Neutrophil (primary cell): ENCODE measurements around the gene FN3K.
A peak's percentile ranks its signal among the peaks of the same experiment; 100 is the strongest.

Experiments
- H3K27ac ChIP-seq: fragments of 200-600 bp; sonication (generic); 2 replicates; pipeline ENCODE4 v1.5.1; 2016; ENCODE audit warnings: mild to moderate bottlenecking, moderate library complexity
- H3K27me3 ChIP-seq: fragments of 200-600 bp; sonication (generic); 2 replicates; pipeline ENCODE4 v1.6.0; 2016; ENCODE audit warnings: mild to moderate bottlenecking
- H3K36me3 ChIP-seq: fragments of 200-600 bp; sonication (generic); 2 replicates; pipeline ENCODE4 v1.5.1; 2017
- H3K4me1 ChIP-seq, 2 experiments: fragments of 200-600 bp in 1 of 2; sonication (generic) in 1 of 2; 1 replicate in 1 of 2; 2 replicates in 1 of 2; pipeline versions ENCODE4 v1.5.1 to v1.6.1; 2013 to 2016; ENCODE audit warnings: low read depth in 1 of 2, low read length in 1 of 2, mild to moderate bottlenecking in 1 of 2, moderate library complexity in 1 of 2; ENCODE audit not compliant: control insufficient read depth in 1 of 2, insufficient read depth in 1 of 2
- H3K4me3 ChIP-seq, 2 experiments: fragments of 200-600 bp in 1 of 2; sonication (generic) in 1 of 2; 1 replicate in 1 of 2; 2 replicates in 1 of 2; pipeline ENCODE4 v1.5.1; 2013 to 2016; ENCODE audit warnings: low read depth in 1 of 2, low read length in 1 of 2, mild to moderate bottlenecking in 1 of 2, moderate library complexity in 1 of 2
- H3K9me3 ChIP-seq: fragments of 200-600 bp; sonication (generic); 2 replicates; pipeline ENCODE4 v1.5.1; 2016
- CTCF ChIP-seq: fragments of 200-600 bp; sonication (generic); IDR thresholded peaks from 2 replicates; pipeline ENCODE4 v1.5.1; 2016; ENCODE audit warnings: antibody characterized with exemption

FN3K gene

GRCh38 chr17:82750241-82750908 is 15.0 kb downstream of the FN3K start:
- TF ChIP-seq CTCF = no peak
- Histone ChIP-seq H3K9me3 (no peaks in the 10 kb centered on the region), H3K4me3 (no peak overlapping the region), H3K4me1 (peaks cover 10 to 13% of the 10 kb centered on the region in 2 experiments), H3K27me3 (peaks cover 45% of the 10 kb centered on the region), H3K27ac (no peak overlapping the region), H3K36me3 (no peaks in the 10 kb centered on the region)

GRCh38 chr17:82751171-82751570 is 15.8 kb downstream of the FN3K start:
- peak overlapping the region; percentile 38 to 97 for H3K4me3 ChIP-seq
- peaks cover 45% of the 10 kb centered on the region for H3K27me3 ChIP-seq
- TF ChIP-seq CTCF = no peak
- no peaks in the 10 kb centered on the region for H3K9me3 ChIP-seq
- H3K36me3 ChIP-seq = no peaks in the 10 kb centered on the region
- H3K4me1 ChIP-seq = peaks cover 10 to 13% of the 10 kb centered on the region in 2 experiments
- no peak overlapping the region for H3K27ac ChIP-seq

GRCh38 chr17:82751571-82752370 is 16.4 kb downstream of the FN3K start, which contains the start of gene TBCD:
Gene TBCD (plus strand): TSS chr17:82752065. CDS start chr17:82752194, 129 bp downstream.
- Histone ChIP-seq H3K4me3 (peak within 1 kb of the TSS; percentile 75 to 97), H3K27me3 (peaks cover 45% of the 10 kb centered on the region), H3K9me3 (no peaks in the 10 kb centered on the region), H3K36me3 (no peaks in the 10 kb centered on the region), H3K27ac (peak within 1 kb of the TSS; percentile 72), H3K4me1 (peaks cover 10 to 13% of the 10 kb centered on the region in 2 experiments)
- peak; percentile 18 for TF ChIP-seq CTCF

GRCh38 chr17:82752371-82753200 is 17.2 kb downstream of the FN3K start:
- H3K36me3 ChIP-seq = no peaks in the 10 kb centered on the region
- H3K9me3 ChIP-seq = no peaks in the 10 kb centered on the region
- H3K27me3 ChIP-seq = peaks cover 45% of the 10 kb centered on the region
- no peak for TF ChIP-seq CTCF
- H3K27ac ChIP-seq = peak overlapping the region; percentile 72
- peak overlapping the region; percentile 75 to 97 for H3K4me3 ChIP-seq
- peaks cover 10 to 13% of the 10 kb centered on the region in 2 experiments for H3K4me1 ChIP-seq

GRCh38 chr17:82753201-82753464 is 17.7 kb downstream of the FN3K start:
- Histone ChIP-seq H3K4me1 (peaks cover 10 to 13% of the 10 kb centered on the region in 2 experiments), H3K4me3 (peak overlapping the region in 1 of 2 experiments; percentile 97), H3K27ac (no peak overlapping the region), H3K27me3 (peaks cover 45% of the 10 kb centered on the region), H3K36me3 (no peaks in the 10 kb centered on the region), H3K9me3 (no peaks in the 10 kb centered on the region)
- TF ChIP-seq CTCF = no peak
